K562 (cell line): ENCODE measurements around the gene DNMT1. TPM values are rescaled to one million over a fixed set of nuclear protein-coding genes. Genes with fewer than 3 reads are reported as not detected.

ENCODE experiments used
- ATAC-seq: fragments of 200-7000 bp; cut with Tn5 transposase; 3 replicates; pipeline ENCODE4 v1.9.1; 2020; ENCODE audit warnings: moderate library complexity
- BruUV-seq: library from RNA; stranded (reverse); fragments of 400-500 nt; replicated peaks from 2 replicates; lab custom pipeline; 2021; lab: Mats Ljungman, UMichigan
- CTCF ChIA-PET: fragments of 300-600 bp; formaldehyde crosslinking; extraction: SDS; loops from one replicate; lab custom pipeline; 2021; ENCODE audit warnings: low intra/inter-chr PET ratio; lab: Yijun Ruan, JAX
- POLR2A ChIA-PET: fragments of 300-600, 350-650 bp; sonication (Branson Sonifier 250); formaldehyde crosslinking; extraction: SDS; loops from one replicate; lab custom pipeline; 2021; ENCODE audit warnings: antibody characterized with exemption, inconsistent platforms; lab: Yijun Ruan, JAX
- DNase-seq, 4 experiments: peaks; one replicate each; pipeline versions ENCODE4 v3.0.0 to v3.0.0-alpha.2; 2011 to 2018; ENCODE audit warnings: low spot score in 3 of 4, mixed read lengths in 3 of 4; ENCODE audit errors: extremely low read depth in 1 of 4
- FAIRE-seq: peaks from 2 replicates; lab custom pipeline; 2011; peaks lifted over from hg19 to GRCh38; lab: Jason Lieb, UNC
- H2AFZ ChIP-seq: 2 replicates; pipeline ENCODE4 v1.6.0; 2011; ENCODE audit warnings: low read depth, low read length, control low read depth, inconsistent platforms
- H3K27ac ChIP-seq: fragments of 200-600 bp; 3 replicates; pipeline ENCODE4 v1.8.0; 2011; ENCODE audit warnings: low read depth, mild to moderate bottlenecking, control low read depth, inconsistent platforms, low read length, moderate library complexity, mixed read lengths; ENCODE audit errors: extremely low read depth
- H3K27me3 ChIP-seq, 2 experiments: fragments of 300-600 bp in 1 of 2; 2 replicates in 1 of 2; 3 replicates in 1 of 2; pipeline versions ENCODE4 v1.6.0 to v1.8.0; 2011; ENCODE audit warnings: inconsistent platforms in 2 of 2, low read length in 2 of 2, mild to moderate bottlenecking in 1 of 2, mixed read lengths in 1 of 2, moderate library complexity in 1 of 2; ENCODE audit not compliant: control insufficient read depth in 2 of 2, insufficient read depth in 2 of 2
- H3K36me3 ChIP-seq: fragments of 300-600 bp; 3 replicates; pipeline ENCODE4 v1.8.0; 2011; ENCODE audit warnings: mild to moderate bottlenecking, low read length, inconsistent platforms; ENCODE audit not compliant: control insufficient read depth, insufficient read depth
- H3K4me1 ChIP-seq, 2 experiments: fragments of 200-600 bp in 1 of 2; replicated peaks in 1 of 2; 2 replicates in 1 of 2; 3 replicates in 1 of 2; pipeline versions ENCODE4 v1.5.1 to v1.8.0; 2011; ENCODE audit warnings: inconsistent platforms in 2 of 2, low read length in 2 of 2, mild to moderate bottlenecking in 1 of 2, mixed read lengths in 1 of 2, moderate library complexity in 1 of 2; ENCODE audit not compliant: control insufficient read depth in 2 of 2, insufficient read depth in 2 of 2
- H3K4me2 ChIP-seq: 2 replicates; pipeline ENCODE4 v1.6.1; 2011; ENCODE audit warnings: low read length, control low read depth, inconsistent platforms, mixed read lengths; ENCODE audit not compliant: insufficient read depth
- H3K4me3 ChIP-seq: fragments of 200-600 bp; sonication (generic), shearing (Covaris generic); 2 replicates; pipeline ENCODE4 v1.5.1; 2016; ENCODE audit warnings: control low read depth, inconsistent platforms
- H3K79me2 ChIP-seq: fragments of 200-600 bp; 3 replicates; pipeline ENCODE4 v1.8.0; 2011; ENCODE audit warnings: low read length, inconsistent platforms; ENCODE audit not compliant: control insufficient read depth, insufficient read depth
- H3K9ac ChIP-seq, 2 experiments: 2 replicates each; pipeline versions ENCODE4 v1.6.0 to v1.6.1; 2011; ENCODE audit warnings: low read depth in 2 of 2, low read length in 2 of 2, control low read depth in 1 of 2, inconsistent platforms in 1 of 2, mild to moderate bottlenecking in 1 of 2, mixed read lengths in 1 of 2; ENCODE audit not compliant: insufficient read depth in 1 of 2
- H3K9me1 ChIP-seq: one replicate; pipeline ENCODE4 v1.6.0; 2011; ENCODE audit warnings: inconsistent platforms, mild to moderate bottlenecking, low read length, moderate library complexity; ENCODE audit not compliant: control insufficient read depth, insufficient read depth
- H3K9me3 ChIP-seq: replicated peaks from 2 replicates; pipeline ENCODE4 v1.5.1; 2011; ENCODE audit warnings: low read depth, low read length, inconsistent platforms; ENCODE audit not compliant: control insufficient read depth, insufficient read depth
- H4K20me1 ChIP-seq: replicated peaks from 2 replicates; pipeline ENCODE4 v1.6.1; 2011; ENCODE audit warnings: low read length, inconsistent platforms, mixed read lengths; ENCODE audit not compliant: control insufficient read depth, insufficient read depth
- ILF3 ChIP-seq: fragments of 450-650 bp; IDR thresholded peaks from 2 replicates; pipeline ENCODE4 v1.6.1; 2018; ENCODE audit warnings: antibody characterized with exemption, mild to moderate bottlenecking, moderate library complexity, borderline replicate concordance
- KDM2B ChIP-seq: fragments of 250-450 bp; sonication (Bioruptor Pico); IDR thresholded peaks from 2 replicates; pipeline ENCODE4 v1.8.0; 2021; ENCODE audit warnings: mild to moderate bottlenecking, moderate library complexity
- MEIS2 ChIP-seq: fragments of 450-650 bp; IDR thresholded peaks from 2 replicates; pipeline ENCODE4 v1.6.1; 2014; ENCODE audit warnings: mild to moderate bottlenecking; ENCODE audit not compliant: partially characterized antibody
- NR2F6 ChIP-seq: fragments of 450-650 bp; formaldehyde crosslinking; IDR thresholded peaks from 2 replicates; pipeline ENCODE4 v1.4.0; 2020; ENCODE audit warnings: mild to moderate bottlenecking
- SRSF7 ChIP-seq: fragments of 200-400 bp; formaldehyde crosslinking; optimal IDR thresholded peaks from 2 replicates; pipeline ENCODE3; 2017; ENCODE audit warnings: mild to moderate bottlenecking, low read depth, low read length
- XRCC4 ChIP-seq: IDR thresholded peaks from one replicate; pipeline ENCODE4 v1.6.1; 2011; ENCODE audit not compliant: insufficient read depth, insufficient read length; ENCODE audit errors: extremely low read depth
- ZNF197 ChIP-seq: fragments of 200-800 bp; sonication (Bioruptor generic); IDR thresholded peaks from 2 replicates; pipeline ENCODE4 v1.6.1; 2016; ENCODE audit warnings: low read depth, missing genetic modification characterization, missing compliant biosample characterization
- WGBS: fragments of 100-300 bp; shearing (Covaris generic); methylation state at CpG from one replicate; pipeline ENCODE4 v1.1.6; 2016; ENCODE audit warnings: low coverage, mixed read lengths; ENCODE audit not compliant: insufficient coverage; ENCODE audit errors: missing lambda C conversion rate; 5-methylcytosine and 5-hydroxymethylcytosine counted together
- in situ Hi-C: fragments of 300-500 bp; cut with MboI; formaldehyde crosslinking; loops from 4 replicates; pipeline ENCODE4 v1.15.0; 2018; ENCODE audit warnings: inconsistent platforms, mixed read lengths
- intact Hi-C: fragments of 100-400 bp; cut with micrococcal nuclease; formaldehyde crosslinking; loops from 2 replicates; pipeline ENCODE4 v1.14.2; 2022
- polyA plus RNA-seq, 8 experiments: library from polyadenylated mRNA; depleted of rRNA in 4 of 8; stranded (reverse) in 5 of 8; unstranded in 3 of 8; fragments of >200 nt; fragmentation: Nextera tagmentation in 2 of 8; fragmentation: Illumina TruSeq in 1 of 8; extraction: Ambion mirVana in 2 of 8; extraction: Trizol in 1 of 8; gene quantifications; 2 replicates each; pipeline versions ENCODE4 v1.2.1 to v1.2.3, GENCODE V29; 2011 to 2014; ENCODE audit warnings: inconsistent platforms in 1 of 8, missing spikeins in 1 of 8
- total RNA-seq, 7 experiments: library from RNA; depleted of rRNA in 6 of 7; stranded (reverse); fragments of >200 nt in 6 of 7; fragmentation: Illumina TruSeq in 2 of 7; extraction: Trizol in 2 of 7; gene quantifications; 2 replicates each; pipeline versions ENCODE4 v1.2.1 to v1.2.3, GENCODE V29; 2011 to 2021; ENCODE audit warnings: low replicate concordance in 1 of 7
- TF ChIP-seq, protein P1 (sequence below), 2 experiments: IDR thresholded peaks; 2 replicates each; pipeline ENCODE4 v1.6.1; 2012; ENCODE audit warnings: improper control_type of control experiment in 2 of 2, low read depth in 2 of 2, low read length in 2 of 2, borderline replicate concordance in 1 of 2
- TF ChIP-seq, protein P2 (sequence below): fragments of 250-450 bp; sonication (Bioruptor Pico); IDR thresholded peaks from 2 replicates; pipeline ENCODE4 v1.4.0; 2020; ENCODE audit warnings: mild to moderate bottlenecking, moderate library complexity
- TF ChIP-seq, protein P3 (sequence below): fragments of 250-450 bp; sonication (Bioruptor Pico); IDR thresholded peaks from 2 replicates; pipeline ENCODE4 v1.6.1; 2021; ENCODE audit warnings: mild to moderate bottlenecking

Gene DNMT1
- total and polyA plus RNA-seq, 9 of the 15 experiments (the other 6 are each of a cell fraction or from before 2014, with no cell fraction given) = 80.1 to 271 (median 121) TPM

DNA sequence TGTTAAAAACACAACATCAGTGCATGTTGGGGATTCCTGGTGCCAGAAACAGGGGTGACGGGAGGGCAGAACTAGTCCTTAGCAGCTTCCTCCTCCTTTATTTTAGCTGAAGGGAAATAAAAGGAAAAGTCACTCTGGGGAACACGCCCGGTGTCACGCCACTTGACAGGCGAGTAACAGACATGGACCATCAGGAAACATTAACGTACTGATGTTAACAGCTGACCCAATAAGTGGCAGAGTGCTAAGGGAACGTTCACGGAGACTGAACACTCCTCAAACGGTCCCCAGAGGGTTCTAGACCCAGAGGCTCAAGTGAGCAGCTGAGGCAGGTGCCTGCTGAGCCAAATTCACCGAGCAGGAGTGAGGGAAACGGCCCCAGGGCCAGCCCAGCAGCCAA lies 61.2 kb downstream of the DNMT1 start (continued):
- TF ChIP-seq, protein P1, sequence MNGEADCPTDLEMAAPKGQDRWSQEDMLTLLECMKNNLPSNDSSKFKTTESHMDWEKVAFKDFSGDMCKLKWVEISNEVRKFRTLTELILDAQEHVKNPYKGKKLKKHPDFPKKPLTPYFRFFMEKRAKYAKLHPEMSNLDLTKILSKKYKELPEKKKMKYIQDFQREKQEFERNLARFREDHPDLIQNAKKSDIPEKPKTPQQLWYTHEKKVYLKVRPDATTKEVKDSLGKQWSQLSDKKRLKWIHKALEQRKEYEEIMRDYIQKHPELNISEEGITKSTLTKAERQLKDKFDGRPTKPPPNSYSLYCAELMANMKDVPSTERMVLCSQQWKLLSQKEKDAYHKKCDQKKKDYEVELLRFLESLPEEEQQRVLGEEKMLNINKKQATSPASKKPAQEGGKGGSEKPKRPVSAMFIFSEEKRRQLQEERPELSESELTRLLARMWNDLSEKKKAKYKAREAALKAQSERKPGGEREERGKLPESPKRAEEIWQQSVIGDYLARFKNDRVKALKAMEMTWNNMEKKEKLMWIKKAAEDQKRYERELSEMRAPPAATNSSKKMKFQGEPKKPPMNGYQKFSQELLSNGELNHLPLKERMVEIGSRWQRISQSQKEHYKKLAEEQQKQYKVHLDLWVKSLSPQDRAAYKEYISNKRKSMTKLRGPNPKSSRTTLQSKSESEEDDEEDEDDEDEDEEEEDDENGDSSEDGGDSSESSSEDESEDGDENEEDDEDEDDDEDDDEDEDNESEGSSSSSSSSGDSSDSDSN (IDR thresholded peaks at IDR 0.05; ENCODE audit: borderline replicate concordance in 1 of 2, low read depth in 2 of 2, low read length in 2 of 2) = no peak

DNA sequence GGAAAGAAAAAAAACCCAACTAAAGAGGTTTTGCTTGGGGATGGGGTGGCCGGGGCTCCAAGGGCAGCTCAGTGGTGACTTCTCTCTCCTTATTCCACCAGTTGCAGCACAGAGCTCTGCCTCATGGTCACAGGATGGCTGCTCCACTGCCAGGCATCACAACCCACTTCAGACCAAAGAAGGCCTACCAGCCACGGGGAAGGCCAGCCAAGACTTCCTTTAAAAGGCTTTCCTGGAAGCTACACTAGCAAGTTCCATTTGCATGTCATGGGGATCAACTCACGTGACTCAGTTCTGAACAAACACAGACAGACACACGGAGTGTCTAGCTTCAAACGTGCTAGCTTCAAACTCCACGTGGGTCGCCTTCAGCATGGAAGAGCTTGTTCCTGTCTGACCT lies 61.8 kb downstream of the DNMT1 start:
- no peaks in the 10 kb centered on the region; the same call in 1 of the 2 replicates for H4K20me1 ChIP-seq
- ChIA-PET POLR2A (interaction anchor here (0.6 to 1.0 kb wide), 5 partner anchors 11 to 271 kb away, joined by 3 to 4 read pairs (median 3); no protein-coding TSS in a partner anchor), CTCF (no interaction called here)
- peaks cover 0 to 12% of the 10 kb centered on the region in 2 experiments; a peak in 2 of 5 replicates for H3K4me1 ChIP-seq
- ATAC-seq = no peak
- FAIRE-seq = no peak
- WGBS = 75% methylated on average over 7 of the region's 7 CpGs
- H2AFZ ChIP-seq = no peak overlapping the region
- no peaks in the 10 kb centered on the region for H3K9me1 ChIP-seq
- H3K27me3 ChIP-seq = no peaks in the 10 kb centered on the region
- H3K9ac ChIP-seq = no peak overlapping the region
- no TSS peak for BruUV-seq
- no peaks in the 10 kb centered on the region for H3K9me3 ChIP-seq
- H3K4me2 ChIP-seq = no peak overlapping the region
- DNase-seq = no peak
- no peak overlapping the region for H3K27ac ChIP-seq
- intact Hi-C loops (no loop called here), in situ Hi-C loops (no loop called here)
- no peak overlapping the region for H3K4me3 ChIP-seq
- H3K79me2 ChIP-seq = no peaks in the 10 kb centered on the region
- H3K36me3 ChIP-seq = peaks cover 78% of the 10 kb centered on the region; the same call in 2 of the 3 replicates
- no peak for TF ChIP-seq NR2F6 (CRISPR knock-in tag)
- TF ChIP-seq ILF3 = no peak
- TF ChIP-seq, protein P2, sequence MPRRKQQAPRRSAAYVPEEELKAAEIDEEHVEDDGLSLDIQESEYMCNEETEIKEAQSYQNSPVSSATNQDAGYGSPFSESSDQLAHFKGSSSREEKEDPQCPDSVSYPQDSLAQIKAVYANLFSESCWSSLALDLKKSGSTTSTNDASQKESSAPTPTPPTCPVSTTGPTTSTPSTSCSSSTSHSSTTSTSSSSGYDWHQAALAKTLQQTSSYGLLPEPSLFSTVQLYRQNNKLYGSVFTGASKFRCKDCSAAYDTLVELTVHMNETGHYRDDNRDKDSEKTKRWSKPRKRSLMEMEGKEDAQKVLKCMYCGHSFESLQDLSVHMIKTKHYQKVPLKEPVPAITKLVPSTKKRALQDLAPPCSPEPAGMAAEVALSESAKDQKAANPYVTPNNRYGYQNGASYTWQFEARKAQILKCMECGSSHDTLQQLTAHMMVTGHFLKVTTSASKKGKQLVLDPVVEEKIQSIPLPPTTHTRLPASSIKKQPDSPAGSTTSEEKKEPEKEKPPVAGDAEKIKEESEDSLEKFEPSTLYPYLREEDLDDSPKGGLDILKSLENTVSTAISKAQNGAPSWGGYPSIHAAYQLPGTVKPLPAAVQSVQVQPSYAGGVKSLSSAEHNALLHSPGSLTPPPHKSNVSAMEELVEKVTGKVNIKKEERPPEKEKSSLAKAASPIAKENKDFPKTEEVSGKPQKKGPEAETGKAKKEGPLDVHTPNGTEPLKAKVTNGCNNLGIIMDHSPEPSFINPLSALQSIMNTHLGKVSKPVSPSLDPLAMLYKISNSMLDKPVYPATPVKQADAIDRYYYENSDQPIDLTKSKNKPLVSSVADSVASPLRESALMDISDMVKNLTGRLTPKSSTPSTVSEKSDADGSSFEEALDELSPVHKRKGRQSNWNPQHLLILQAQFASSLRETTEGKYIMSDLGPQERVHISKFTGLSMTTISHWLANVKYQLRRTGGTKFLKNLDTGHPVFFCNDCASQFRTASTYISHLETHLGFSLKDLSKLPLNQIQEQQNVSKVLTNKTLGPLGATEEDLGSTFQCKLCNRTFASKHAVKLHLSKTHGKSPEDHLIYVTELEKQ (CRISPR knock-in tag) = no peak
- no peak for TF ChIP-seq XRCC4
- TF ChIP-seq SRSF7 = no peak
- no peak for TF ChIP-seq ZNF197 (CRISPR knock-in tag)
- TF ChIP-seq, protein P3, sequence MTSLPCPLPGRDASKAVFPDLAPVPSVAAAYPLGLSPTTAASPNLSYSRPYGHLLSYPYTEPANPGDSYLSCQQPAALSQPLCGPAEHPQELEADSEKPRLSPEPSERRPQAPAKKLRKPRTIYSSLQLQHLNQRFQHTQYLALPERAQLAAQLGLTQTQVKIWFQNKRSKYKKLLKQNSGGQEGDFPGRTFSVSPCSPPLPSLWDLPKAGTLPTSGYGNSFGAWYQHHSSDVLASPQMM = no peak
- TF ChIP-seq KDM2B = no peak
- no peak for TF ChIP-seq MEIS2
